Progenitor cell of endocrine pancreas (in vitro differentiated cells): ENCODE measurements around the gene EIF4B. TPM values are rescaled to one million over a fixed set of nuclear protein-coding genes. Genes with fewer than 3 reads are reported as not detected.
"Not testable (repeated sequence)": the region's sequence is repeated elsewhere in the genome, so short reads cannot be mapped to it uniquely, and the experiment has no call there.

ENCODE experiments used
- DNase-seq: peaks from one replicate; pipeline ENCODE4 v3.0.0; 2021; ENCODE audit warnings: low spot score; ENCODE audit not compliant: unreplicated experiment
- H3K27ac Mint-ChIP-seq: 2 replicates; pipeline ENCODE4 v1.8.0; 2021; ENCODE audit warnings: mild to moderate bottlenecking, moderate library complexity, mixed read lengths
- H3K27me3 Mint-ChIP-seq: 2 replicates; pipeline ENCODE4 v1.8.0; 2021; ENCODE audit warnings: mixed read lengths
- H3K36me3 Mint-ChIP-seq: 2 replicates; pipeline ENCODE4 v1.8.0; 2022; ENCODE audit warnings: mixed read lengths; ENCODE audit not compliant: insufficient read depth
- H3K4me1 Mint-ChIP-seq: 2 replicates; pipeline ENCODE4 v1.8.0; 2021; ENCODE audit warnings: low read depth, mixed read lengths
- H3K4me3 Mint-ChIP-seq: 2 replicates; pipeline ENCODE4 v1.8.0; 2021; ENCODE audit warnings: low read depth, mild to moderate bottlenecking, moderate library complexity, mixed read lengths
- H3K9me3 Mint-ChIP-seq: 2 replicates; pipeline ENCODE4 v1.8.0; 2021; ENCODE audit warnings: low read depth, mixed read lengths
- CTCF ChIP-seq: fragments of 200-600 bp; sonication (generic); IDR thresholded peaks from one replicate; pipeline ENCODE4 v1.5.0; 2021; ENCODE audit warnings: antibody characterized with exemption, mild to moderate bottlenecking; ENCODE audit not compliant: unreplicated experiment
- total RNA-seq: library from RNA; stranded (reverse); gene quantifications from 2 replicates; pipeline ENCODE4 v1.2.1, GENCODE V29; 2021

EIF4B gene
- total RNA-seq, 1 donor from 2014 or later, result 447 TPM

DNA sequence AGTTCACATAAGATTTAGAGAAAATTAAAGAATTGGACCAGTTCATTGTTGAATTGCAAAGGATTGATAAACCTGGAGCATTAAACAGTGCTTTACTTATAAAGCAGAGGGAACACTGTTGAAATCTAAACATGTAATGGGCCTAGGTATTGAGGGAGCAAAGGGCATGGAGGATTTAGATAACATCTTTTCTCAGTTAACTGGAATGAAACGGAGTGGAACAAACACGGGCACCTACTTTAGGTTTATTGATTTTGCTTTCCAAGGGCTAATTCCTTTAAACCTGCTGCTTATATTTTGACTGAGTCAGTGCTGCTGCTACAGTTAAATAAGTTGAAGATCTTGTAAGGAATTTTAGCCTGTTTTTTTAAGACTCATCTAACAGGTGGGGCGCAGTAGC is 5.6 kb downstream of the EIF4B start:
- Mint-ChIP-seq H3K36me3 (peaks cover 1% of the 10 kb centered on the region), H3K4me3 (peak overlapping the region; percentile 25), H3K27me3 (no peaks in the 10 kb centered on the region), H3K9me3 (no peaks in the 10 kb centered on the region), H3K4me1 (peaks cover 36% of the 10 kb centered on the region), H3K27ac (peak overlapping the region; percentile 87)
- DNase-seq, result no peak
- TF ChIP-seq CTCF, result no peak

DNA sequence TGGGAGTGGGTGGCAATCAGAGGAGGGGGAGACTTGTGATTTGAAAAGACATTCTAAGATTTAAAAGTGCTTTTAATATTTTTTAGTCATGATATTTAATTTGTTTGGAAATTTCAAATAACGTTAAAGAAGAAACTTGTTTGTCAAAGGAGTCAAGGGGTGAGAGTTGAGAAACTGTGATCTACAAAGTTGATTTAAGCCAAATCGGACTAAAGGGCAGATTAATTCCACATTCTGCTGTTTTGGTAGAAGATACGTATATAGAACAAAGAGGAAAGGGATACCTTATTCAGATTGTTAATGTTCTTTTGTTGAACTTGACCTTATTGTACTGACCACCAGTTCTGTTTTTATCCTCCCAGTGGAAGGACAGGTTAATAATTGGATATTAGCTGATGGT is 6.7 kb downstream of the EIF4B start:
- TF ChIP-seq CTCF, result no peak
- Mint-ChIP-seq H3K27ac (no peak overlapping the region), H3K4me1 (peaks cover 29% of the 10 kb centered on the region), H3K36me3 (peaks cover 8% of the 10 kb centered on the region), H3K9me3 (no peaks in the 10 kb centered on the region), H3K4me3 (no peak overlapping the region), H3K27me3 (no peaks in the 10 kb centered on the region)
- DNase-seq, result no peak

GRCh38 chr12:53014709-53015108 is 8.5 kb downstream of the EIF4B start:
- Mint-ChIP-seq H3K36me3 (peaks cover 15% of the 10 kb centered on the region), H3K27me3 (no peaks in the 10 kb centered on the region), H3K9me3 (no peaks in the 10 kb centered on the region), H3K27ac (peak overlapping the region; percentile 34), H3K4me3 (no peak overlapping the region), H3K4me1 (peaks cover 18% of the 10 kb centered on the region)
- no peak for TF ChIP-seq CTCF
- DNase-seq, result no peak

DNA sequence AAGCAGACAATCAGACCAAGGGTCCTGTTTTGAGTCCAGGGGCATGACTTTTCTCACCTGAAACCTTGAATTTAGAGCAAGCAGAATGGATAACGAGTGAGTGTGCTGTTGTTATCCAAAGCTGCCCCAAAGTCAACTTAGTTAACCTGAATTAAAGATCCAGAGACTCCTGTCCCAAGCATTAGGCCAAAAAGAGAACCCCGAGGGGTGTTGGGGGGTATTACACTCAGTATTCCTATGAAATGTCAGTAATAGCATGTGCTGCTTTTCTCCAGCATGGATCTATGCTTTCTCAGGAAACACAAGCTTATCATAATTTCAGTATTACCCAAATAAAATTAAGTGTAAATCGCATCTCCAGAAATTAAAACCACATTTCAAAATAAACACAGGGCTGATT is 19.0 kb downstream of the EIF4B start:
- Mint-ChIP-seq H3K27ac (no peak overlapping the region), H3K4me3 (no peak overlapping the region), H3K27me3 (no peaks in the 10 kb centered on the region), H3K36me3 (peaks cover 33% of the 10 kb centered on the region), H3K9me3 (no peaks in the 10 kb centered on the region), H3K4me1 (no peaks in the 10 kb centered on the region)
- no peak for DNase-seq
- TF ChIP-seq CTCF, result no peak

GRCh38 chr12:53027014-53027413 is 20.8 kb downstream of the EIF4B start:
- H3K4me3 Mint-ChIP-seq, H3K9me3 Mint-ChIP-seq, H3K4me1 Mint-ChIP-seq, DNase-seq, H3K27me3 Mint-ChIP-seq, H3K27ac Mint-ChIP-seq: not testable (repeated sequence)
- H3K36me3 Mint-ChIP-seq, result peaks cover 39% of the 10 kb centered on the region

- no peak for DNase-seq
- Mint-ChIP-seq H3K36me3 (peaks cover 37% of the 10 kb centered on the region), H3K4me1 (no peaks in the 10 kb centered on the region), H3K27ac (no peak overlapping the region), H3K9me3 (no peaks in the 10 kb centered on the region), H3K27me3 (no peaks in the 10 kb centered on the region), H3K4me3 (no peak overlapping the region)
- no peak for TF ChIP-seq CTCF
Observed at GRCh38 chr12:53031616-53032015, 25.4 kb downstream of the EIF4B start.

GRCh38 chr12:53033832-53034231 is 27.6 kb downstream of the EIF4B start:
- H3K36me3 Mint-ChIP-seq, result peaks cover 31% of the 10 kb centered on the region
- H3K4me1 Mint-ChIP-seq, H3K4me3 Mint-ChIP-seq, H3K27me3 Mint-ChIP-seq, H3K27ac Mint-ChIP-seq, H3K9me3 Mint-ChIP-seq, DNase-seq: not testable (repeated sequence)
